C4-2B (cell line): ENCODE data around the gene WWTR1.

Source experiments
- CTCF ChIP-seq: fragments of 450-650 bp; conservative IDR thresholded peaks from 2 replicates; pipeline ENCODE4 v1.5.1; 2017; ENCODE audit warnings: mild to moderate bottlenecking
- ZFX ChIP-seq: fragments of 450-650 bp; IDR thresholded peaks from 2 replicates; pipeline ENCODE4 v1.6.1; 2017

GRCh38 chr3:149658744-149659497 lies 1.1 kb upstream of the WWTR1 start:
- TF ChIP-seq CTCF (no peak), ZFX (no peak)
